ENCODE data around the gene GFM2. TPM values are rescaled to one million over a fixed set of nuclear protein-coding genes. Genes with fewer than 3 reads are reported as not detected.

GFM2 gene
- total and polyA plus RNA-seq, 2 of the 13 experiments (the other 11 are each of a cell fraction or from before 2014, with no cell fraction given), result 22.0 to 41.6 TPM

DNA sequence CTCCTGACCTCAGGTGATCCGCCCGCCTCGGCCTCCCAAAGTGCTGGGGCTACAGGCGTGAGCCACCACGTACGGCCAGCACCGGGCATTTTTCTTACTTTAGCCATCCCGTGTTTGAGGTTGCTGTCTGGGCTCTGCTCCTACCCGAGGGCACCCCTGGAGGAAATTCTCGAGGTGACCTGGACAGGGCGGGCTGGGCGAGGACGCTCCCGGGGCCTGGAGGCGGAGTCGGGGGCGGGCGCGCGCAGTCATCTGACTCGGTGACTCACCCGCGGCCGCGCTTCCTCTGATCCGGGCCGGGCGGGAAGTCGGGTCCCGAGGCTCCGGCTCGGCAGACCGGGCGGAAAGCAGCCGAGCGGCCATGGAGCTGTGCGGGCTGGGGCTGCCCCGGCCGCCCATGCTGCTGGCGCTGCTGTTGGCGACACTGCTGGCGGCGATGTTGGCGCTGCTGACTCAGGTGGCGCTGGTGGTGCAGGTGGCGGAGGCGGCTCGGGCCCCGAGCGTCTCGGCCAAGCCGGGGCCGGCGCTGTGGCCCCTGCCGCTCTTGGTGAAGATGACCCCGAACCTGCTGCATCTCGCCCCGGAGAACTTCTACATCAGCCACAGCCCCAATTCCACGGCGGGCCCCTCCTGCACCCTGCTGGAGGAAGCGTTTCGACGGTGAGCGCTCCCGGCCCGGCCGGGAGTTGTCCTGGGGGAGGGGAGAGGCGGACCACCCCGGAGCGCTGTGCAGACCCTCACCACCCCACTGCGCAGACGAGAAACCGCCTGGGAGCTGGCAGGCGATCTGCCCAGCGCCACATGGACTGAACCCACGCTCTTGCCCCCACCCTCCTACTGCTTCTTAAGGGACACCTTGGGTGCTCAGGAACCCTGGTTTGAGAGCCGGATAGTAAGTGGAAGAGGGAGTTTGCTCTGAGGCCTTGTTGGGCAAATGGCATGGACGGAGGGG lies 81.7 kb downstream of the GFM2 start, which contains the start of gene HEXB (continued):
- TF ChIP-seq PHF5A (CRISPR knock-in tag; IDR thresholded peaks at IDR 0.05; ENCODE audit: low read depth, unreplicated experiment), result no peak
- TF ChIP-seq, protein P1, sequence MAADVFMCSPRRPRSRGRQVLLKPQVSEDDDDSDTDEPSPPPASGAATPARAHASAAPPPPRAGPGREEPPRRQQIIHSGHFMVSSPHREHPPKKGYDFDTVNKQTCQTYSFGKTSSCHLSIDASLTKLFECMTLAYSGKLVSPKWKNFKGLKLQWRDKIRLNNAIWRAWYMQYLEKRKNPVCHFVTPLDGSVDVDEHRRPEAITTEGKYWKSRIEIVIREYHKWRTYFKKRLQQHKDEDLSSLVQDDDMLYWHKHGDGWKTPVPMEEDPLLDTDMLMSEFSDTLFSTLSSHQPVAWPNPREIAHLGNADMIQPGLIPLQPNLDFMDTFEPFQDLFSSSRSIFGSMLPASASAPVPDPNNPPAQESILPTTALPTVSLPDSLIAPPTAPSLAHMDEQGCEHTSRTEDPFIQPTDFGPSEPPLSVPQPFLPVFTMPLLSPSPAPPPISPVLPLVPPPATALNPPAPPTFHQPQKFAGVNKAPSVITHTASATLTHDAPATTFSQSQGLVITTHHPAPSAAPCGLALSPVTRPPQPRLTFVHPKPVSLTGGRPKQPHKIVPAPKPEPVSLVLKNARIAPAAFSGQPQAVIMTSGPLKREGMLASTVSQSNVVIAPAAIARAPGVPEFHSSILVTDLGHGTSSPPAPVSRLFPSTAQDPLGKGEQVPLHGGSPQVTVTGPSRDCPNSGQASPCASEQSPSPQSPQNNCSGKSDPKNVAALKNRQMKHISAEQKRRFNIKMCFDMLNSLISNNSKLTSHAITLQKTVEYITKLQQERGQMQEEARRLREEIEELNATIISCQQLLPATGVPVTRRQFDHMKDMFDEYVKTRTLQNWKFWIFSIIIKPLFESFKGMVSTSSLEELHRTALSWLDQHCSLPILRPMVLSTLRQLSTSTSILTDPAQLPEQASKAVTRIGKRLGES (CRISPR knock-in tag; IDR thresholded peaks at IDR 0.05; ENCODE audit: borderline replicate concordance), result no peak
- no peak; the same call in 1 of the 2 replicates for TF ChIP-seq ZNF33B (CRISPR knock-in tag; IDR thresholded peaks at IDR 0.05)
- peak; percentile 68 for TF ChIP-seq HNRNPLL (IDR thresholded peaks at IDR 0.05; ENCODE audit: low read depth, low read length, poor library complexity, severe bottlenecking)
- TF ChIP-seq, protein P2, sequence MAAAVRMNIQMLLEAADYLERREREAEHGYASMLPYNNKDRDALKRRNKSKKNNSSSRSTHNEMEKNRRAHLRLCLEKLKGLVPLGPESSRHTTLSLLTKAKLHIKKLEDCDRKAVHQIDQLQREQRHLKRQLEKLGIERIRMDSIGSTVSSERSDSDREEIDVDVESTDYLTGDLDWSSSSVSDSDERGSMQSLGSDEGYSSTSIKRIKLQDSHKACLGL (CRISPR knock-in tag; IDR thresholded peaks at IDR 0.05), result peak; percentile 73; the same call in 1 of the 2 replicates
- peak; percentile 20; the same call in 1 of the 2 replicates for TF ChIP-seq HOXA5 (CRISPR knock-in tag; IDR thresholded peaks at IDR 0.05)
- TF ChIP-seq DPF2 (CRISPR knock-in tag; IDR thresholded peaks at IDR 0.05; ENCODE audit: borderline replicate concordance, low read depth), result no peak
- TF ChIP-seq, protein P3, sequence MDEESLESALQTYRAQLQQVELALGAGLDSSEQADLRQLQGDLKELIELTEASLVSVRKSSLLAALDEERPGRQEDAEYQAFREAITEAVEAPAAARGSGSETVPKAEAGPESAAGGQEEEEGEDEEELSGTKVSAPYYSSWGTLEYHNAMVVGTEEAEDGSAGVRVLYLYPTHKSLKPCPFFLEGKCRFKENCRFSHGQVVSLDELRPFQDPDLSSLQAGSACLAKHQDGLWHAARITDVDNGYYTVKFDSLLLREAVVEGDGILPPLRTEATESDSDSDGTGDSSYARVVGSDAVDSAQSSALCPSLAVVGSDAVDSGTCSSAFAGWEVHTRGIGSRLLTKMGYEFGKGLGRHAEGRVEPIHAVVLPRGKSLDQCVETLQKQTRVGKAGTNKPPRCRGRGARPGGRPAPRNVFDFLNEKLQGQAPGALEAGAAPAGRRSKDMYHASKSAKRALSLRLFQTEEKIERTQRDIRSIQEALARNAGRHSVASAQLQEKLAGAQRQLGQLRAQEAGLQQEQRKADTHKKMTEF (CRISPR knock-in tag; IDR thresholded peaks at IDR 0.05), result peak; percentile 70; the same call in 1 of the 2 replicates
- no peak for TF ChIP-seq ETV6 (CRISPR knock-in tag; conservative IDR thresholded peaks at IDR 0.05)
- TF ChIP-seq, protein P4, sequence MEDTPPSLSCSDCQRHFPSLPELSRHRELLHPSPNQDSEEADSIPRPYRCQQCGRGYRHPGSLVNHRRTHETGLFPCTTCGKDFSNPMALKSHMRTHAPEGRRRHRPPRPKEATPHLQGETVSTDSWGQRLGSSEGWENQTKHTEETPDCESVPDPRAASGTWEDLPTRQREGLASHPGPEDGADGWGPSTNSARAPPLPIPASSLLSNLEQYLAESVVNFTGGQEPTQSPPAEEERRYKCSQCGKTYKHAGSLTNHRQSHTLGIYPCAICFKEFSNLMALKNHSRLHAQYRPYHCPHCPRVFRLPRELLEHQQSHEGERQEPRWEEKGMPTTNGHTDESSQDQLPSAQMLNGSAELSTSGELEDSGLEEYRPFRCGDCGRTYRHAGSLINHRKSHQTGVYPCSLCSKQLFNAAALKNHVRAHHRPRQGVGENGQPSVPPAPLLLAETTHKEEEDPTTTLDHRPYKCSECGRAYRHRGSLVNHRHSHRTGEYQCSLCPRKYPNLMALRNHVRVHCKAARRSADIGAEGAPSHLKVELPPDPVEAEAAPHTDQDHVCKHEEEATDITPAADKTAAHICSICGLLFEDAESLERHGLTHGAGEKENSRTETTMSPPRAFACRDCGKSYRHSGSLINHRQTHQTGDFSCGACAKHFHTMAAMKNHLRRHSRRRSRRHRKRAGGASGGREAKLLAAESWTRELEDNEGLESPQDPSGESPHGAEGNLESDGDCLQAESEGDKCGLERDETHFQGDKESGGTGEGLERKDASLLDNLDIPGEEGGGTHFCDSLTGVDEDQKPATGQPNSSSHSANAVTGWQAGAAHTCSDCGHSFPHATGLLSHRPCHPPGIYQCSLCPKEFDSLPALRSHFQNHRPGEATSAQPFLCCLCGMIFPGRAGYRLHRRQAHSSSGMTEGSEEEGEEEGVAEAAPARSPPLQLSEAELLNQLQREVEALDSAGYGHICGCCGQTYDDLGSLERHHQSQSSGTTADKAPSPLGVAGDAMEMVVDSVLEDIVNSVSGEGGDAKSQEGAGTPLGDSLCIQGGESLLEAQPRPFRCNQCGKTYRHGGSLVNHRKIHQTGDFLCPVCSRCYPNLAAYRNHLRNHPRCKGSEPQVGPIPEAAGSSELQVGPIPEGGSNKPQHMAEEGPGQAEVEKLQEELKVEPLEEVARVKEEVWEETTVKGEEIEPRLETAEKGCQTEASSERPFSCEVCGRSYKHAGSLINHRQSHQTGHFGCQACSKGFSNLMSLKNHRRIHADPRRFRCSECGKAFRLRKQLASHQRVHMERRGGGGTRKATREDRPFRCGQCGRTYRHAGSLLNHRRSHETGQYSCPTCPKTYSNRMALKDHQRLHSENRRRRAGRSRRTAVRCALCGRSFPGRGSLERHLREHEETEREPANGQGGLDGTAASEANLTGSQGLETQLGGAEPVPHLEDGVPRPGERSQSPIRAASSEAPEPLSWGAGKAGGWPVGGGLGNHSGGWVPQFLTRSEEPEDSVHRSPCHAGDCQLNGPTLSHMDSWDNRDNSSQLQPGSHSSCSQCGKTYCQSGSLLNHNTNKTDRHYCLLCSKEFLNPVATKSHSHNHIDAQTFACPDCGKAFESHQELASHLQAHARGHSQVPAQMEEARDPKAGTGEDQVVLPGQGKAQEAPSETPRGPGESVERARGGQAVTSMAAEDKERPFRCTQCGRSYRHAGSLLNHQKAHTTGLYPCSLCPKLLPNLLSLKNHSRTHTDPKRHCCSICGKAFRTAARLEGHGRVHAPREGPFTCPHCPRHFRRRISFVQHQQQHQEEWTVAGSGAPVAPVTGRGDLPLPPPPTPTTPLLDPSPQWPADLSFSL (CRISPR knock-in tag; IDR thresholded peaks at IDR 0.05), result no peak
- no peak for TF ChIP-seq MAFF (IDR thresholded peaks at IDR 0.05; ENCODE audit: low read depth, low read length)
- TF ChIP-seq MAZ (IDR thresholded peaks at IDR 0.05; ENCODE audit: borderline replicate concordance, low read depth, low read length), result no peak
- peak; percentile 79 for TF ChIP-seq MAZ (CRISPR knock-in tag; IDR thresholded peaks at IDR 0.05; ENCODE audit: low read depth)
- 0 out of 2 replicates have a peak, but pooled peaks have one; percentile 44 for TF ChIP-seq ZIK1 (CRISPR knock-in tag; IDR thresholded peaks at IDR 0.05; ENCODE audit: borderline replicate concordance, low read depth)
- no peak for TF ChIP-seq EZH2 (conservative IDR thresholded peaks at IDR 0.05; ENCODE audit: low read depth, low read length)
- TF ChIP-seq ZNF550 (CRISPR knock-in tag; IDR thresholded peaks at IDR 0.05; ENCODE audit: borderline replicate concordance), result no peak
